ENCODE results near the gene RNPEP.
A peak's percentile ranks its signal among the peaks of the same experiment; 100 is the strongest.

The RNPEP gene

DNA sequence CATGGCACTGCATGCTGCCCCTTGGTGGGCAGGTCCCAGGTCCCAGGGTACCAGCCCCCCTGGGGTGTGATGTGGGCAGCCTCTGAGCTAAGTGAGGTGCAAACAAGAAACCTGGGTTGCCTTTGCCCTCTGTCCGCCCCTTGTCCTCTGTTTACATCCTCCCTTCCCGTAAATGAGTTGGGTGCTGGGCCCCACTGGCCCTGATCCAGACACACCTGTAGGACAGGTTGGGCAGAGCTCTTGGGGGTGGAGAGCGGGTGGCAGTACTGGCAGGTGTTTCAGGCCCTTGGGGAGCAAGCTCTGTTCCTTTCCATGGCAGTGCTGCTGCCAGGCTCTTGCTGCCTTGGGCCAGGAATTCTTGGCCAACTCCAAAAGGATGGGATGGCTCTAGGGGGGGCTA, 63.8 kb downstream of the RNPEP start:
- no peak overlapping the region for H3K4me3 ChIP-seq (ENCODE audit: low read length in 2 of 2)
- no peaks in the 10 kb centered on the region for H3K9me3 ChIP-seq (replicated peaks in 1 of 2; ENCODE audit: control insufficient read depth in 2 of 2, insufficient read depth in 1 of 2, low read depth in 1 of 2, low read length in 2 of 2)
- H2AFZ ChIP-seq (ENCODE audit: low read length), result no peak overlapping the region
- H4K91ac ChIP-seq (ENCODE audit: low read depth, low read length, poor library complexity), result no peak overlapping the region
- no peak overlapping the region for H3K4ac ChIP-seq (ENCODE audit: low read length)
- no peak for DNase-seq (ENCODE audit: low spot score)
- H2AK5ac ChIP-seq (ENCODE audit: low read depth, low read length), result peak overlapping the region; percentile 32
- H3K18ac ChIP-seq (ENCODE audit: low read length), result peak overlapping the region; percentile 52
- H3K27me3 ChIP-seq (ENCODE audit: control insufficient read depth in 3 of 3, insufficient read depth in 3 of 3, low read depth in 1 of 3, low read length in 3 of 3), result peaks cover 0 to 18% (median 0%) of the 10 kb centered on the region in 3 experiments
- H2BK5ac ChIP-seq (ENCODE audit: low read length), result no peak overlapping the region
- H2BK120ac ChIP-seq (ENCODE audit: low read depth, low read length), result no peak overlapping the region
- no peaks in the 10 kb centered on the region for H3K4me1 ChIP-seq (ENCODE audit: control insufficient read depth in 2 of 2, insufficient read depth in 1 of 2, low read depth in 1 of 2, low read length in 2 of 2)
- H2BK12ac ChIP-seq (ENCODE audit: low read length), result peak overlapping the region; percentile 97
- H3K23ac ChIP-seq (ENCODE audit: low read depth, low read length, poor library complexity), result no peak overlapping the region
- H3K27ac ChIP-seq (replicated peaks; ENCODE audit: low read length), result no peak overlapping the region
- no peak overlapping the region for H3K9ac ChIP-seq (ENCODE audit: low read depth, low read length, poor library complexity)
- H4K8ac ChIP-seq (ENCODE audit: low read depth, low read length), result no peak overlapping the region
- no peak overlapping the region for H2BK15ac ChIP-seq (ENCODE audit: low read length)
- H3K14ac ChIP-seq (ENCODE audit: low read length), result no peak overlapping the region
- no peak overlapping the region for H3K4me2 ChIP-seq (ENCODE audit: insufficient read depth, low read length, poor library complexity, severe bottlenecking)
- no peaks in the 10 kb centered on the region for H3K79me1 ChIP-seq (ENCODE audit: low read depth, low read length)
- no CpG with 5 or more reads among the region's 3 CpGs for WGBS, 2 donors (ENCODE audit: extremely low coverage in 2 of 2, insufficient read length in 2 of 2, insufficient replicate concordance in 1 of 2)
- H3K36me3 ChIP-seq (replicated peaks in 1 of 2; ENCODE audit: control insufficient read depth in 2 of 2, insufficient read depth in 2 of 2, low read length in 2 of 2), result no peaks in the 10 kb centered on the region

GRCh38 chr1:202046748-202047708, 64.6 kb downstream of the RNPEP start:
- Histone ChIP-seq H4K91ac (ENCODE audit: low read depth, low read length, poor library complexity) (no peak overlapping the region), H2BK12ac (ENCODE audit: low read length) (no peak overlapping the region), H3K4ac (ENCODE audit: low read length) (no peak overlapping the region), H3K27me3 (ENCODE audit: control insufficient read depth in 3 of 3, insufficient read depth in 3 of 3, low read depth in 1 of 3, low read length in 3 of 3) (peaks cover 0 to 18% (median 0%) of the 10 kb centered on the region in 3 experiments), H3K4me1 (ENCODE audit: control insufficient read depth in 2 of 2, insufficient read depth in 1 of 2, low read depth in 1 of 2, low read length in 2 of 2) (no peaks in the 10 kb centered on the region), H3K18ac (ENCODE audit: low read length) (no peak overlapping the region), H3K4me3 (ENCODE audit: low read length in 2 of 2) (no peak overlapping the region), H3K79me1 (ENCODE audit: low read depth, low read length) (no peaks in the 10 kb centered on the region), H2BK120ac (ENCODE audit: low read depth, low read length) (no peak overlapping the region), H2BK5ac (ENCODE audit: low read length) (no peak overlapping the region), H3K9me3 (replicated peaks in 1 of 2; ENCODE audit: control insufficient read depth in 2 of 2, insufficient read depth in 1 of 2, low read depth in 1 of 2, low read length in 2 of 2) (no peaks in the 10 kb centered on the region), H3K4me2 (ENCODE audit: insufficient read depth, low read length, poor library complexity, severe bottlenecking) (no peak overlapping the region), H3K27ac (replicated peaks; ENCODE audit: low read length) (no peak overlapping the region), H2AK5ac (ENCODE audit: low read depth, low read length) (peak overlapping the region; percentile 32), H3K14ac (ENCODE audit: low read length) (no peak overlapping the region), H3K9ac (ENCODE audit: low read depth, low read length, poor library complexity) (no peak overlapping the region), H3K36me3 (replicated peaks in 1 of 2; ENCODE audit: control insufficient read depth in 2 of 2, insufficient read depth in 2 of 2, low read length in 2 of 2) (no peaks in the 10 kb centered on the region), H2BK15ac (ENCODE audit: low read length) (no peak overlapping the region), H3K23ac (ENCODE audit: low read depth, low read length, poor library complexity) (no peak overlapping the region), H4K8ac (ENCODE audit: low read depth, low read length) (no peak overlapping the region), H2AFZ (ENCODE audit: low read length) (no peak overlapping the region)
- DNase-seq (ENCODE audit: low spot score), result no peak
- no CpG with 5 or more reads among the region's 5 CpGs for WGBS, 2 donors (ENCODE audit: extremely low coverage in 2 of 2, insufficient read length in 2 of 2, insufficient replicate concordance in 1 of 2)

DNA sequence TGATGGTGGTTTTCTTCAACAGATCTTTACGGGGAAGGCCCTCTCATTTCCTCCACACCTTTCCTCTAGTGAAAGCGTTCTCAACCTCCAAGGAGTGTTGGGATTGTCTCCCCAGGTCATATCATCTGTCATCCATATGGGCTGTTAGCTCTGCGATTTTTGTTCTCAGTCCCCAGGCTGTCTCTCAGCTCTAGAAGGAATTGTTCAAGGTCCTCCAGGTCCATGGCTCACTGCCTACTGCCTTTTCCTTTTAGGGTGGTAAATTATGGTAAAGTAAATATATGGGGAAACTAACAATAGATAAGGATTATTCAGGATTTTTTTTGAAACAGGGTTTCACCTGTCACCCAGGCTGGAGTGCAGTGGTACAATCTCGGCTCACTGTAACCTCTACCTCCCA, 65.5 kb downstream of the RNPEP start:
- no peak for DNase-seq (ENCODE audit: low spot score)
- no peaks in the 10 kb centered on the region for H3K4me1 ChIP-seq (ENCODE audit: control insufficient read depth in 2 of 2, insufficient read depth in 1 of 2, low read depth in 1 of 2, low read length in 2 of 2)
- H3K27me3 ChIP-seq (ENCODE audit: control insufficient read depth in 3 of 3, insufficient read depth in 3 of 3, low read depth in 1 of 3, low read length in 3 of 3), result peaks cover 0 to 18% (median 0%) of the 10 kb centered on the region in 3 experiments
- no peak overlapping the region for H3K4me2 ChIP-seq (ENCODE audit: insufficient read depth, low read length, poor library complexity, severe bottlenecking)
- no peak overlapping the region for H3K18ac ChIP-seq (ENCODE audit: low read length)
- no peak overlapping the region for H2BK5ac ChIP-seq (ENCODE audit: low read length)
- H4K8ac ChIP-seq (ENCODE audit: low read depth, low read length), result no peak overlapping the region
- H2BK12ac ChIP-seq (ENCODE audit: low read length), result no peak overlapping the region
- WGBS, 2 donors (ENCODE audit: extremely low coverage in 2 of 2, insufficient read length in 2 of 2, insufficient replicate concordance in 1 of 2), result no CpG with 5 or more reads among the region's 4 CpGs
- no peak overlapping the region for H2AFZ ChIP-seq (ENCODE audit: low read length)
- no peak overlapping the region for H4K91ac ChIP-seq (ENCODE audit: low read depth, low read length, poor library complexity)
- no peak overlapping the region for H2BK120ac ChIP-seq (ENCODE audit: low read depth, low read length)
- H3K79me1 ChIP-seq (ENCODE audit: low read depth, low read length), result no peaks in the 10 kb centered on the region
- H3K36me3 ChIP-seq (replicated peaks in 1 of 2; ENCODE audit: control insufficient read depth in 2 of 2, insufficient read depth in 2 of 2, low read length in 2 of 2), result no peaks in the 10 kb centered on the region
- no peak overlapping the region for H2BK15ac ChIP-seq (ENCODE audit: low read length)
- H3K14ac ChIP-seq (ENCODE audit: low read length), result no peak overlapping the region
- no peak overlapping the region for H3K4ac ChIP-seq (ENCODE audit: low read length)
- no peak overlapping the region for H3K4me3 ChIP-seq (ENCODE audit: low read length in 2 of 2)
- no peak overlapping the region for H3K9ac ChIP-seq (ENCODE audit: low read depth, low read length, poor library complexity)
- H3K9me3 ChIP-seq (replicated peaks in 1 of 2; ENCODE audit: control insufficient read depth in 2 of 2, insufficient read depth in 1 of 2, low read depth in 1 of 2, low read length in 2 of 2), result no peaks in the 10 kb centered on the region
- no peak overlapping the region for H2AK5ac ChIP-seq (ENCODE audit: low read depth, low read length)
- H3K27ac ChIP-seq (replicated peaks; ENCODE audit: low read length), result no peak overlapping the region
- no peak overlapping the region for H3K23ac ChIP-seq (ENCODE audit: low read depth, low read length, poor library complexity)

- H3K9me3 ChIP-seq (replicated peaks in 1 of 2; ENCODE audit: control insufficient read depth in 2 of 2, insufficient read depth in 1 of 2, low read depth in 1 of 2, low read length in 2 of 2), result no peaks in the 10 kb centered on the region
- H2BK15ac ChIP-seq (ENCODE audit: low read length), result no peak overlapping the region
- no peak overlapping the region for H4K8ac ChIP-seq (ENCODE audit: low read depth, low read length)
- H2BK12ac ChIP-seq (ENCODE audit: low read length), result no peak overlapping the region
- H3K18ac ChIP-seq (ENCODE audit: low read length), result peak overlapping the region; percentile 17
- no peak overlapping the region for H3K9ac ChIP-seq (ENCODE audit: low read depth, low read length, poor library complexity)
- no peak overlapping the region for H3K14ac ChIP-seq (ENCODE audit: low read length)
- no peaks in the 10 kb centered on the region for H3K36me3 ChIP-seq (replicated peaks in 1 of 2; ENCODE audit: control insufficient read depth in 2 of 2, insufficient read depth in 2 of 2, low read length in 2 of 2)
- no peak overlapping the region for H3K23ac ChIP-seq (ENCODE audit: low read depth, low read length, poor library complexity)
- no peak overlapping the region for H2BK5ac ChIP-seq (ENCODE audit: low read length)
- H3K27me3 ChIP-seq (ENCODE audit: control insufficient read depth in 3 of 3, insufficient read depth in 3 of 3, low read depth in 1 of 3, low read length in 3 of 3), result peaks cover 0 to 18% (median 0%) of the 10 kb centered on the region in 3 experiments
- DNase-seq (ENCODE audit: low spot score), result no peak
- no peak overlapping the region for H3K4me2 ChIP-seq (ENCODE audit: insufficient read depth, low read length, poor library complexity, severe bottlenecking)
- no CpG with 5 or more reads among the region's 5 CpGs for WGBS, 2 donors (ENCODE audit: extremely low coverage in 2 of 2, insufficient read length in 2 of 2, insufficient replicate concordance in 1 of 2)
- H4K91ac ChIP-seq (ENCODE audit: low read depth, low read length, poor library complexity), result no peak overlapping the region
- no peak overlapping the region for H3K4me3 ChIP-seq (ENCODE audit: low read length in 2 of 2)
- no peaks in the 10 kb centered on the region for H3K4me1 ChIP-seq (ENCODE audit: control insufficient read depth in 2 of 2, insufficient read depth in 1 of 2, low read depth in 1 of 2, low read length in 2 of 2)
- no peak overlapping the region for H3K27ac ChIP-seq (replicated peaks; ENCODE audit: low read length)
- no peak overlapping the region for H2AK5ac ChIP-seq (ENCODE audit: low read depth, low read length)
- H3K4ac ChIP-seq (ENCODE audit: low read length), result no peak overlapping the region
- H2AFZ ChIP-seq (ENCODE audit: low read length), result no peak overlapping the region
- no peak overlapping the region for H2BK120ac ChIP-seq (ENCODE audit: low read depth, low read length)
- H3K79me1 ChIP-seq (ENCODE audit: low read depth, low read length), result no peaks in the 10 kb centered on the region
Observed at GRCh38 chr1:202049129-202049528, 66.7 kb downstream of the RNPEP start.

Measured in neuronal stem cell (in vitro differentiated cells).